Neural cell (in vitro differentiated cells): ENCODE measurements around the gene FSIP2. TPM values are rescaled to one million over a fixed set of nuclear protein-coding genes. Genes with fewer than 3 reads are reported as not detected.

Source experiments
- H2AFZ ChIP-seq: fragments of 200-600, 300-800 bp; sonication (generic), shearing (Covaris generic); 2 replicates; pipeline ENCODE4 v1.6.0; 2014; ENCODE audit warnings: low read depth, mild to moderate bottlenecking, antibody characterized with exemption, low read length, moderate library complexity
- H3F3A ChIP-seq: fragments of 200-600 bp; shearing (Covaris generic); 2 replicates; pipeline ENCODE4 v1.6.1; 2016; ENCODE audit warnings: mild to moderate bottlenecking, moderate library complexity, mixed read lengths, antibody characterized with exemption, low read length; ENCODE audit not compliant: insufficient read depth, poor library complexity, severe bottlenecking
- H3K27ac ChIP-seq: fragments of 200-600, 300-800 bp; sonication (generic), shearing (Covaris generic); 2 replicates; pipeline ENCODE4 v1.5.1; 2014; ENCODE audit warnings: mild to moderate bottlenecking, low read length, moderate library complexity
- H3K27me3 ChIP-seq: fragments of 300-800, 200-600 bp; sonication (generic), shearing (Covaris generic); 2 replicates; pipeline ENCODE4 v1.6.0; 2014; ENCODE audit warnings: mild to moderate bottlenecking, low read depth, low read length, moderate library complexity; ENCODE audit not compliant: insufficient read depth
- H3K36me3 ChIP-seq: fragments of 300-800, 200-600 bp; sonication (generic), shearing (Covaris generic); 2 replicates; pipeline ENCODE4 v1.5.1; 2014; ENCODE audit warnings: mild to moderate bottlenecking, antibody characterized with exemption, low read length, moderate library complexity; ENCODE audit not compliant: insufficient read depth
- H3K4me2 ChIP-seq: fragments of 300-800, 200-600 bp; sonication (generic), shearing (Covaris generic); 2 replicates; pipeline ENCODE4 v1.6.0; 2014; ENCODE audit warnings: mild to moderate bottlenecking, low read length
- H3K4me3 ChIP-seq: fragments of 300-800, 200-600 bp; sonication (generic), shearing (Covaris generic); 2 replicates; pipeline ENCODE4 v1.5.1; 2014; ENCODE audit warnings: mild to moderate bottlenecking, low read length, moderate library complexity
- H3K79me2 ChIP-seq: fragments of 200-600 bp; shearing (Covaris generic); replicated peaks from 2 replicates; pipeline ENCODE4 v1.6.0; 2014; ENCODE audit warnings: mild to moderate bottlenecking, low read length, moderate library complexity; ENCODE audit not compliant: insufficient read depth
- H3K9ac ChIP-seq: fragments of 300-800, 200-600 bp; sonication (generic), shearing (Covaris generic); 2 replicates; pipeline ENCODE4 v1.6.1; 2016; ENCODE audit warnings: mild to moderate bottlenecking, low read length, mixed read lengths
- H3K9me2 ChIP-seq: fragments of 200-600 bp; shearing (Covaris generic); 2 replicates; pipeline ENCODE4 v1.6.1; 2016; ENCODE audit warnings: mild to moderate bottlenecking, low read length, mixed read lengths; ENCODE audit not compliant: insufficient read depth
- H3K9me3 ChIP-seq: fragments of 200-600, 300-800 bp; sonication (generic), shearing (Covaris generic); 2 replicates; pipeline ENCODE4 v1.6.1; 2016; ENCODE audit warnings: mild to moderate bottlenecking, mixed run types, low read length, moderate library complexity, mixed read lengths
- H4K20me1 ChIP-seq: fragments of 200-600 bp; shearing (Covaris generic); 2 replicates; pipeline ENCODE4 v1.6.1; 2016; ENCODE audit warnings: mild to moderate bottlenecking, mixed run types; ENCODE audit not compliant: insufficient read depth
- CTCF ChIP-seq: fragments of 450-650 bp; IDR thresholded peaks from 2 replicates; pipeline ENCODE4 v1.5.1; 2014; ENCODE audit warnings: antibody characterized with exemption, mild to moderate bottlenecking, moderate library complexity; ENCODE audit not compliant: poor library complexity, severe bottlenecking
- EP300 ChIP-seq: fragments of 450-650 bp; conservative IDR thresholded peaks from 2 replicates; pipeline ENCODE4 v1.6.1; 2014; ENCODE audit warnings: antibody characterized with exemption, mild to moderate bottlenecking, moderate library complexity; ENCODE audit not compliant: poor library complexity, severe bottlenecking
- EZH2 ChIP-seq: fragments of 200-600, 300-800 bp; shearing (Covaris generic), sonication (generic); IDR thresholded peaks from 2 replicates; pipeline ENCODE4 v1.6.1; 2014; ENCODE audit warnings: antibody characterized with exemption, low read length, borderline replicate concordance, mild to moderate bottlenecking; ENCODE audit not compliant: insufficient read depth, poor library complexity, severe bottlenecking
- MXI1 ChIP-seq: fragments of 450-650 bp; conservative IDR thresholded peaks from 2 replicates; pipeline ENCODE4 v1.6.1; 2014; ENCODE audit warnings: antibody characterized with exemption, mild to moderate bottlenecking; ENCODE audit not compliant: poor library complexity, severe bottlenecking
- POLR2AphosphoS5 ChIP-seq: IDR thresholded peaks from 2 replicates; pipeline ENCODE4 v1.6.1; 2012
- RAD21 ChIP-seq: fragments of 450-650 bp; conservative IDR thresholded peaks from 2 replicates; pipeline ENCODE4 v1.6.1; 2014; ENCODE audit warnings: antibody characterized with exemption, mild to moderate bottlenecking, moderate library complexity
- SMC3 ChIP-seq: fragments of 450-650 bp; conservative IDR thresholded peaks from 2 replicates; pipeline ENCODE4 v1.6.1; 2014; ENCODE audit warnings: antibody characterized with exemption, mild to moderate bottlenecking, moderate library complexity; ENCODE audit not compliant: poor library complexity
- TAF1 ChIP-seq: IDR thresholded peaks from 2 replicates; pipeline ENCODE4 v1.6.1; 2012; ENCODE audit warnings: low read depth
- polyA plus RNA-seq: library from polyadenylated mRNA; depleted of rRNA; stranded (reverse); fragments of >200 nt; gene quantifications from 2 replicates; pipeline ENCODE4 v1.2.3, GENCODE V29; 2014
- TF ChIP-seq, protein P1 (sequence below): IDR thresholded peaks from 2 replicates; pipeline ENCODE4 v1.6.1; 2012; ENCODE audit warnings: borderline replicate concordance

Gene FSIP2
- polyA plus RNA-seq, 1 donor from 2014 or later: 11.0 TPM

GRCh38 chr2:185802926-185803325, 64.3 kb downstream of the FSIP2 start (continued):
- TF ChIP-seq EZH2: no peak

DNA sequence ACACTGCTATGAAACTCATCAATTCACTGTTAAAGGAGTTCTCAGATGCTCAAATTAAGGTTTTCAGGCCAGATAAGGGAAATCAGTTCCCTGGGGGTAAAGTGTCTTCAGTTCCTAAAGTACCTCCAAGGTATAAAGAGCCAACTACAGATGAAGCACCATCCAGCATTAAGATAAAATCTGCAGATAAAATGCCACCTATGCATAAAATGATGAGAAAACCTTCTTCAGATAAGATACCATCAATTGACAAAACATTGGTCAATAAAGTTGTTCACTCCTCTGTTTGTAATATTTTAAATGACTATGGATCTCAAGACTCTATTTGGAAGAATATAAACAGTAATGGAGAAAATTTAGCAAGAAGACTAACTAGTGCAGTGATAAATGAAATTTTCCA, 68.2 kb downstream of the FSIP2 start:
- Histone ChIP-seq H3K79me2 (no peaks in the 10 kb centered on the region), H3K4me2 (no peak overlapping the region), H3F3A (no peaks in the 10 kb centered on the region), H3K36me3 (no peaks in the 10 kb centered on the region), H2AFZ (no peak overlapping the region), H3K27ac (no peak overlapping the region), H3K27me3 (no peaks in the 10 kb centered on the region), H3K9me3 (no peaks in the 10 kb centered on the region), H3K9ac (no peak overlapping the region), H3K4me3 (no peak overlapping the region), H4K20me1 (no peaks in the 10 kb centered on the region), H3K9me2 (no peaks in the 10 kb centered on the region)
- TF ChIP-seq POLR2AphosphoS5 (no peak), MXI1 (no peak), RAD21 (no peak), CTCF (no peak), TAF1 (no peak), EP300 (no peak), EZH2 (no peak), SMC3 (no peak)
- TF ChIP-seq, protein P1, sequence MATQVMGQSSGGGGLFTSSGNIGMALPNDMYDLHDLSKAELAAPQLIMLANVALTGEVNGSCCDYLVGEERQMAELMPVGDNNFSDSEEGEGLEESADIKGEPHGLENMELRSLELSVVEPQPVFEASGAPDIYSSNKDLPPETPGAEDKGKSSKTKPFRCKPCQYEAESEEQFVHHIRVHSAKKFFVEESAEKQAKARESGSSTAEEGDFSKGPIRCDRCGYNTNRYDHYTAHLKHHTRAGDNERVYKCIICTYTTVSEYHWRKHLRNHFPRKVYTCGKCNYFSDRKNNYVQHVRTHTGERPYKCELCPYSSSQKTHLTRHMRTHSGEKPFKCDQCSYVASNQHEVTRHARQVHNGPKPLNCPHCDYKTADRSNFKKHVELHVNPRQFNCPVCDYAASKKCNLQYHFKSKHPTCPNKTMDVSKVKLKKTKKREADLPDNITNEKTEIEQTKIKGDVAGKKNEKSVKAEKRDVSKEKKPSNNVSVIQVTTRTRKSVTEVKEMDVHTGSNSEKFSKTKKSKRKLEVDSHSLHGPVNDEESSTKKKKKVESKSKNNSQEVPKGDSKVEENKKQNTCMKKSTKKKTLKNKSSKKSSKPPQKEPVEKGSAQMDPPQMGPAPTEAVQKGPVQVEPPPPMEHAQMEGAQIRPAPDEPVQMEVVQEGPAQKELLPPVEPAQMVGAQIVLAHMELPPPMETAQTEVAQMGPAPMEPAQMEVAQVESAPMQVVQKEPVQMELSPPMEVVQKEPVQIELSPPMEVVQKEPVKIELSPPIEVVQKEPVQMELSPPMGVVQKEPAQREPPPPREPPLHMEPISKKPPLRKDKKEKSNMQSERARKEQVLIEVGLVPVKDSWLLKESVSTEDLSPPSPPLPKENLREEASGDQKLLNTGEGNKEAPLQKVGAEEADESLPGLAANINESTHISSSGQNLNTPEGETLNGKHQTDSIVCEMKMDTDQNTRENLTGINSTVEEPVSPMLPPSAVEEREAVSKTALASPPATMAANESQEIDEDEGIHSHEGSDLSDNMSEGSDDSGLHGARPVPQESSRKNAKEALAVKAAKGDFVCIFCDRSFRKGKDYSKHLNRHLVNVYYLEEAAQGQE: no peak

DNA sequence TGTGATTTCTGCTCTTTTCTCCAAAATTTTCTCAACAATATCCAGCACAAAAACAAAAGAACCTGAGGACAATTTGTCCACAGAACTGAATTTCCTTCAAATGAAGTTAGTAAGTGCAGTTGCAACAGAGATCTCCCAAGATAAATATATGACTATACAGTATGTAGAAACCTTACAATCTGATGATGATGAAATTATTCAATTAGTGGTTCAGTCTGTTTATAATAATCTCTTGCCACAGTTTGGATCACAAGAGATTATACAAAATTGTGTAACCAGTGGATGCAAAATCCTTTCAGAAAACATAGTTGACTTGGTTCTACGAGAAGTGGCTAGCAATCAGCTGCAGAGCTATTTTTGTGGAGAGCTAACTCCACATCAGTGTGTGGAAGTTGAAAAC, 68.7 kb downstream of the FSIP2 start:
- Histone ChIP-seq H3K9ac (no peak overlapping the region), H3K9me3 (no peaks in the 10 kb centered on the region), H3K27me3 (no peaks in the 10 kb centered on the region), H3K4me2 (no peak overlapping the region), H3K4me3 (no peak overlapping the region), H3K9me2 (no peaks in the 10 kb centered on the region), H3F3A (no peaks in the 10 kb centered on the region), H2AFZ (no peak overlapping the region), H3K36me3 (no peaks in the 10 kb centered on the region), H4K20me1 (no peaks in the 10 kb centered on the region), H3K79me2 (no peaks in the 10 kb centered on the region), H3K27ac (no peak overlapping the region)
- TF ChIP-seq RAD21 (no peak), EZH2 (no peak), CTCF (no peak), POLR2AphosphoS5 (no peak), MXI1 (no peak), EP300 (no peak), SMC3 (no peak), TAF1 (no peak)
- TF ChIP-seq, protein P1: no peak
